Stimulated activated CD4-positive, alpha-beta T cell treated with anti-CD3 and anti-CD28 coated beads, Interleukin-1b, Interleukin-23, amount 100 ng/mL, for 24 hours (primary cell): ENCODE results near the gene AK4.
"Not testable (repeated sequence)": the region's sequence is repeated elsewhere in the genome, so short reads cannot be mapped to it uniquely, and the experiment has no call there.

Experiments
- DNase-seq, 4 experiments: peaks; one replicate each; pipeline ENCODE4 v3.0.0-alpha.2; 2020; ENCODE audit warnings: low read depth in 4 of 4, low spot score in 1 of 4

AK4 gene

GRCh38 chr1:65148178-65148547 lies at the start of gene AK4:
AK4 (plus strand) TSS chr1:65148203; CDS start chr1:65148408, 205 bp downstream.
- not testable (repeated sequence) for DNase-seq

GRCh38 chr1:65103807-65104206 lies 44.2 kb upstream of the AK4 start:
- no peak for DNase-seq

- DNase-seq: no peak
These were observed 43.0 kb upstream of the AK4 start for GRCh38 chr1:65104854-65105534.

GRCh38 chr1:65105596-65105995 lies 42.4 kb upstream of the AK4 start:
- DNase-seq: no peak

GRCh38 chr1:65108025-65108642 lies 39.9 kb upstream of the AK4 start:
- DNase-seq: no peak

GRCh38 chr1:65109487-65109886 lies 38.5 kb upstream of the AK4 start:
- no peak for DNase-seq

GRCh38 chr1:65112811-65113210 lies 35.2 kb upstream of the AK4 start:
- no peak for DNase-seq

- no peak for DNase-seq
These were observed 34.7 kb upstream of the AK4 start for GRCh38 chr1:65113298-65113697.

GRCh38 chr1:65114322-65114721 lies 33.7 kb upstream of the AK4 start:
- DNase-seq: no peak

GRCh38 chr1:65119951-65120350 lies 28.1 kb upstream of the AK4 start:
- no peak for DNase-seq

- not testable (repeated sequence) for DNase-seq
These were observed 18.9 kb upstream of the AK4 start for GRCh38 chr1:65129104-65129503.

GRCh38 chr1:65138524-65138923 lies 9.5 kb upstream of the AK4 start:
- no peak for DNase-seq

GRCh38 chr1:65139793-65140192 lies 8.2 kb upstream of the AK4 start:
- DNase-seq: not testable (repeated sequence)

GRCh38 chr1:65141394-65141793 lies 6.6 kb upstream of the AK4 start:
- no peak for DNase-seq

- DNase-seq: no peak
These were observed 6.1 kb upstream of the AK4 start for GRCh38 chr1:65141918-65142317.

- not testable (repeated sequence) for DNase-seq
These were observed 4.8 kb upstream of the AK4 start for GRCh38 chr1:65143112-65143658.

- DNase-seq: no peak
These were observed 1.0 kb upstream of the AK4 start for GRCh38 chr1:65146908-65147423.

- DNase-seq: peak in 2 of 4 experiments; percentile 14 to 49
These were observed 402 bp upstream of the AK4 start for GRCh38 chr1:65147424-65148177.

GRCh38 chr1:65148548-65149350 lies 746 bp downstream of the AK4 start:
- DNase-seq: peak in 2 of 4 experiments; percentile 13 to 60

GRCh38 chr1:65149351-65150107 lies 1.5 kb downstream of the AK4 start:
- no peak for DNase-seq
